H1 (cell line): ENCODE measurements around the gene RBM44. TPM values are rescaled to one million over a fixed set of nuclear protein-coding genes. Genes with fewer than 3 reads are reported as not detected.
"Not testable (repeated sequence)": the region's sequence is repeated elsewhere in the genome, so short reads cannot be mapped to it uniquely, and the experiment has no call there.

Source experiments
- CTCF ChIA-PET: fragments of 300-600 bp; sonication (Branson Sonifier 250); formaldehyde crosslinking; loops from one replicate; lab custom pipeline; 2021; ENCODE audit not compliant: partially characterized antibody; lab: Charles Lee
- POLR2A ChIA-PET: fragments of 300-600 bp; sonication (Branson Sonifier 250); formaldehyde crosslinking; loops from one replicate; lab custom pipeline; 2021; ENCODE audit warnings: inconsistent platforms; ENCODE audit not compliant: partially characterized antibody; lab: Charles Lee
- DNase-seq, 2 experiments: peaks; one replicate each; pipeline versions ENCODE4 v3.0.0 to v3.0.0-alpha.2; 2010 to 2022; ENCODE audit warnings: low spot score in 2 of 2, low read depth in 1 of 2, mixed read lengths in 1 of 2
- FAIRE-seq: peaks from 2 replicates; lab custom pipeline; 2011; peaks lifted over from hg19 to GRCh38; lab: Jason Lieb, UNC
- H2AFZ ChIP-seq: 2 replicates; pipeline ENCODE4 v1.8.1; 2012; ENCODE audit warnings: low read length, inconsistent platforms
- H2AK5ac ChIP-seq: 2 replicates; pipeline ENCODE4 v1.6.1; 2013; ENCODE audit warnings: low read depth, low read length
- H2BK120ac ChIP-seq: replicated peaks from 2 replicates; pipeline ENCODE3; 2013; ENCODE audit warnings: low read depth, low read length, inconsistent platforms
- H2BK12ac ChIP-seq: 2 replicates; pipeline ENCODE4 v1.6.1; 2013; ENCODE audit warnings: low read depth, low read length
- H2BK15ac ChIP-seq: 2 replicates; pipeline ENCODE4 v1.6.1; 2013; ENCODE audit warnings: low read length
- H2BK20ac ChIP-seq: 2 replicates; pipeline ENCODE4 v1.6.1; 2013; ENCODE audit warnings: low read length
- H2BK5ac ChIP-seq: 2 replicates; pipeline ENCODE4 v1.6.1; 2013; ENCODE audit warnings: low read depth, low read length
- H3K14ac ChIP-seq: 2 replicates; pipeline ENCODE4 v1.6.1; 2013; ENCODE audit warnings: inconsistent platforms; ENCODE audit not compliant: insufficient read length
- H3K18ac ChIP-seq: 2 replicates; pipeline ENCODE4 v1.6.1; 2013; ENCODE audit warnings: low read length; ENCODE audit errors: extremely low read depth
- H3K23ac ChIP-seq: 2 replicates; pipeline ENCODE4 v1.6.1; 2013; ENCODE audit warnings: inconsistent platforms; ENCODE audit not compliant: insufficient read length
- H3K23me2 ChIP-seq: 2 replicates; pipeline ENCODE4 v1.6.1; 2013; ENCODE audit warnings: low read depth, low read length
- H3K27ac ChIP-seq: 2 replicates; pipeline ENCODE4 v1.6.1; 2011; ENCODE audit warnings: low read depth, low read length, inconsistent platforms
- H3K27me3 ChIP-seq, 4 experiments: replicated peaks in 1 of 4; 1 replicate in 1 of 4; 2 replicates in 3 of 4; pipeline versions ENCODE4 v1.6.1 to v1.8.1; 2011 to 2013; ENCODE audit warnings: low read length in 3 of 4, mild to moderate bottlenecking in 3 of 4, inconsistent platforms in 2 of 4, mixed read lengths in 2 of 4, moderate library complexity in 1 of 4; ENCODE audit not compliant: control insufficient read depth in 3 of 4, insufficient read depth in 3 of 4; ENCODE audit errors: extremely low read depth in 1 of 4
- H3K36me3 ChIP-seq, 4 experiments: 2 replicates each; pipeline versions ENCODE4 v1.6.1 to v1.8.1; 2011 to 2013; ENCODE audit warnings: mild to moderate bottlenecking in 4 of 4, low read length in 3 of 4, moderate library complexity in 2 of 4, control low read depth in 1 of 4, inconsistent platforms in 1 of 4; ENCODE audit not compliant: insufficient read depth in 4 of 4, control insufficient read depth in 2 of 4
- H3K4ac ChIP-seq: replicated peaks from 2 replicates; pipeline ENCODE3; 2013; ENCODE audit warnings: low read length, low read depth, mixed read lengths, inconsistent platforms; ENCODE audit not compliant: insufficient read length
- H3K4me1 ChIP-seq, 4 experiments: replicated peaks in 1 of 4; 1 replicate in 1 of 4; 2 replicates in 3 of 4; pipeline versions ENCODE4 v1.6.1 to v1.8.1; 2011 to 2013; ENCODE audit warnings: low read length in 3 of 4, inconsistent platforms in 2 of 4, mixed read lengths in 1 of 4; ENCODE audit not compliant: insufficient read depth in 4 of 4, control insufficient read depth in 3 of 4
- H3K4me2 ChIP-seq, 2 experiments: 2 replicates each; pipeline versions ENCODE4 v1.6.1 to v1.8.1; 2011 to 2013; ENCODE audit warnings: low read depth in 2 of 2, low read length in 2 of 2, control low read depth in 1 of 2, inconsistent platforms in 1 of 2, mild to moderate bottlenecking in 1 of 2; ENCODE audit not compliant: insufficient read depth in 1 of 2
- H3K4me3 ChIP-seq, 4 experiments: fragments of 200-600, 300-600 bp in 1 of 4; sonication (generic), shearing (Covaris generic), sonication (Bioruptor Twin) in 1 of 4; 2 replicates each; pipeline versions ENCODE4 v1.5.1 to v1.8.1; 2011 to 2016; ENCODE audit warnings: low read length in 4 of 4, low read depth in 3 of 4, control low read depth in 2 of 4, inconsistent platforms in 2 of 4, mild to moderate bottlenecking in 2 of 4, mixed read lengths in 1 of 4, moderate library complexity in 1 of 4; ENCODE audit not compliant: insufficient read depth in 2 of 4; ENCODE audit errors: extremely low read depth in 1 of 4
- H3K56ac ChIP-seq: replicated peaks from 2 replicates; pipeline ENCODE3; 2013; ENCODE audit warnings: low read depth, mild to moderate bottlenecking, mixed read lengths, low read length, inconsistent platforms; ENCODE audit not compliant: insufficient read length
- H3K79me1 ChIP-seq: 2 replicates; pipeline ENCODE4 v1.6.1; 2013; ENCODE audit warnings: low read depth, low read length, control low read depth
- H3K79me2 ChIP-seq, 2 experiments: 2 replicates each; pipeline versions ENCODE4 v1.6.1 to v1.8.1; 2012 to 2013; ENCODE audit warnings: low read length in 2 of 2, mild to moderate bottlenecking in 2 of 2, inconsistent platforms in 1 of 2; ENCODE audit not compliant: insufficient read depth in 2 of 2, control insufficient read depth in 1 of 2
- H3K9ac ChIP-seq, 4 experiments: replicated peaks in 1 of 4; 1 replicate in 1 of 4; 2 replicates in 3 of 4; pipeline versions ENCODE4 v1.6.1 to v1.8.1; 2011 to 2013; ENCODE audit warnings: low read depth in 3 of 4, low read length in 3 of 4, control low read depth in 2 of 4, mild to moderate bottlenecking in 2 of 4, moderate library complexity in 2 of 4, inconsistent platforms in 1 of 4; ENCODE audit errors: extremely low read depth in 1 of 4
- H3K9me3 ChIP-seq, 2 experiments: 2 replicates each; pipeline versions ENCODE4 v1.6.1 to v1.8.1; 2012 to 2013; ENCODE audit warnings: mild to moderate bottlenecking in 2 of 2, moderate library complexity in 2 of 2, control low read depth in 1 of 2, inconsistent platforms in 1 of 2, low read depth in 1 of 2, low read length in 1 of 2, mixed read lengths in 1 of 2; ENCODE audit not compliant: insufficient read depth in 2 of 2
- H4K20me1 ChIP-seq, 2 experiments: replicated peaks in 1 of 2; 2 replicates each; pipeline versions ENCODE3 to v1.8.1; 2011 to 2013; ENCODE audit warnings: inconsistent platforms in 2 of 2, low read length in 2 of 2, mild to moderate bottlenecking in 1 of 2; ENCODE audit not compliant: insufficient read depth in 2 of 2, control insufficient read depth in 1 of 2
- H4K5ac ChIP-seq: 2 replicates; pipeline ENCODE4 v1.6.1; 2013; ENCODE audit warnings: low read length, low read depth, mixed read lengths, inconsistent platforms; ENCODE audit not compliant: insufficient read length
- H4K8ac ChIP-seq: 2 replicates; pipeline ENCODE4 v1.8.0; 2013; ENCODE audit warnings: mild to moderate bottlenecking, moderate library complexity, low read length, inconsistent platforms; ENCODE audit not compliant: insufficient read depth; ENCODE audit errors: extremely low read depth
- H4K91ac ChIP-seq: replicated peaks from 2 replicates; pipeline ENCODE3; 2013; ENCODE audit warnings: low read length, mixed read lengths, inconsistent platforms; ENCODE audit not compliant: insufficient read length
- whole genome bisulfite sequencing, 2 experiments: shearing (Covaris generic) in 1 of 2; methylation state at CpG; one replicate each; pipeline versions ENCODE4 v1.1.6 to v1.1.7; 2013 to 2015; ENCODE audit warnings: low lambda C conversion rate in 2 of 2, mixed read lengths in 2 of 2, inconsistent platforms in 1 of 2, low coverage in 1 of 2, missing lambda C conversion rate in 1 of 2; ENCODE audit not compliant: insufficient replicate concordance in 2 of 2, insufficient coverage in 1 of 2, insufficient read length in 1 of 2; ENCODE audit errors: extremely low coverage in 1 of 2, missing lambda C conversion rate in 1 of 2; 5-methylcytosine and 5-hydroxymethylcytosine counted together
- polyA plus RNA-seq, 7 experiments: library from polyadenylated mRNA; depleted of rRNA in 3 of 7; stranded (reverse) in 5 of 7; unstranded in 2 of 7; fragments of >200 nt in 5 of 7; fragments of 200-250 nt in 2 of 7; gene quantifications; 1 replicate in 5 of 7; 2 replicates in 1 of 7; 4 replicates in 1 of 7; pipeline versions ENCODE4 v1.2.1 to v1.2.3, GENCODE V29; 2011 to 2013; ENCODE audit warnings: missing spikeins in 2 of 7, mixed read lengths in 2 of 7
- total RNA-seq: library from RNA; stranded (reverse); fragmentation: NEBNext Ultra II Directional; extraction: Animal tissue kit (Norgen Biotek cat#: 25700); gene quantifications from 2 replicates; pipeline ENCODE4 v1.2.1, GENCODE V29; 2021

The RBM44 gene
- total and polyA plus RNA-seq, 2 of the 8 experiments (the other 6 are each of a cell fraction or from before 2014, with no cell fraction given): 0.12 to 0.43 TPM

- not testable (repeated sequence) for H3K27me3 ChIP-seq, H3K4me3 ChIP-seq, H3K14ac ChIP-seq, H4K91ac ChIP-seq, H3K36me3 ChIP-seq, H2AFZ ChIP-seq, H2BK12ac ChIP-seq, H3K4me2 ChIP-seq, H3K79me1 ChIP-seq, H2AK5ac ChIP-seq, H3K18ac ChIP-seq, H3K56ac ChIP-seq, H4K20me1 ChIP-seq, H2BK5ac ChIP-seq, H3K79me2 ChIP-seq, H4K5ac ChIP-seq, H2BK15ac ChIP-seq, H4K8ac ChIP-seq, H3K9ac ChIP-seq, H3K4ac ChIP-seq, H3K9me3 ChIP-seq, DNase-seq, FAIRE-seq, H3K4me1 ChIP-seq, H2BK120ac ChIP-seq, H3K23ac ChIP-seq, H2BK20ac ChIP-seq, H3K27ac ChIP-seq, H3K23me2 ChIP-seq
- POLR2A ChIA-PET: interaction anchor here (0.6 kb wide), 1 partner anchor 304 kb away, joined by 3 read pairs; no protein-coding TSS in a partner anchor
- CTCF ChIA-PET: interaction anchor here (2.5 kb wide), 1 partner anchor 10 kb away, joined by 7 read pairs; no protein-coding TSS in a partner anchor
- WGBS, 2 experiments: 83% methylated on average over 2 of the region's 4 CpGs; no CpG with 5 or more reads in 1 of the 2 experiments
Observed at GRCh38 chr2:237868074-237868473, 69.5 kb downstream of the RBM44 start.
